Brain microvascular endothelial cell (primary cell): ENCODE measurements around the gene TPP1.
A peak's percentile ranks its signal among the peaks of the same experiment; 100 is the strongest.

Experiments used
- DNase-seq: peaks from one replicate; pipeline ENCODE4 v3.0.0-alpha.2; 2020
- H3K27ac ChIP-seq: fragments of 250-450 bp; sonication (Bioruptor Pico); 2 replicates; pipeline ENCODE4 v1.5.1; 2020; ENCODE audit warnings: mild to moderate bottlenecking, moderate library complexity
- H3K27me3 ChIP-seq: fragments of 250-450 bp; sonication (Bioruptor Pico); replicated peaks from 2 replicates; pipeline ENCODE4 v1.5.1; 2020; ENCODE audit warnings: mild to moderate bottlenecking
- H3K36me3 ChIP-seq: fragments of 250-450 bp; sonication (Bioruptor Pico); replicated peaks from 2 replicates; pipeline ENCODE4 v1.5.1; 2020; ENCODE audit warnings: mild to moderate bottlenecking
- H3K4me3 ChIP-seq: 2 replicates; pipeline ENCODE4 v1.5.1; 2011; ENCODE audit warnings: low read depth, mild to moderate bottlenecking, control low read depth, low read length, moderate library complexity
- in situ Hi-C: cut with HindIII; loops from 2 replicates; pipeline ENCODE4 v1.10.0; 2017; ENCODE audit warnings: low sequenced_read_pairs, low pct_ligation_motif_present
- TF ChIP-seq, protein P1 (sequence below): IDR thresholded peaks from 2 replicates; pipeline ENCODE4 v1.5.1; 2011; ENCODE audit warnings: low read depth, mild to moderate bottlenecking, moderate library complexity, low read length, control low read depth, inconsistent platforms; ENCODE audit errors: missing control alignments

TPP1 gene

DNA sequence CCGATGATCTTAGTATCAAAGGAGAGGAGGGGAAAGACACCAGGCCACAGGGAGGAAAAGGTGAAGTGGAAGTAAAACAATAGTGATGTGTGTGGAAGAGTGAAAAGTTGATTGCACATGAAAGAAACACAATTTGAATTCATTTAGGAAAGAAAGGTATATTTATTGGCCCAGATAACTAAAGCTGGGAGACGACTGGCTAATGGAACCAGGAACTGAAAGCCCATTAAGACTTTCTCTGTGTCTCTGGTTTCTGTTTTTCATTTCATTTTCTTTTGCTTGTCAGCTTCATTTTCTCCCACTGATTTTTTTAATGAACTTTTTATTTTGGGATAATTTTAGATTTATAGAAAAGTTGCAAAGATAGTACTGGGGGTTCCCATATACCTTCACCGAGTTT, 41.5 kb upstream of the TPP1 start:
- in situ Hi-C loops, result no loop called here

DNA sequence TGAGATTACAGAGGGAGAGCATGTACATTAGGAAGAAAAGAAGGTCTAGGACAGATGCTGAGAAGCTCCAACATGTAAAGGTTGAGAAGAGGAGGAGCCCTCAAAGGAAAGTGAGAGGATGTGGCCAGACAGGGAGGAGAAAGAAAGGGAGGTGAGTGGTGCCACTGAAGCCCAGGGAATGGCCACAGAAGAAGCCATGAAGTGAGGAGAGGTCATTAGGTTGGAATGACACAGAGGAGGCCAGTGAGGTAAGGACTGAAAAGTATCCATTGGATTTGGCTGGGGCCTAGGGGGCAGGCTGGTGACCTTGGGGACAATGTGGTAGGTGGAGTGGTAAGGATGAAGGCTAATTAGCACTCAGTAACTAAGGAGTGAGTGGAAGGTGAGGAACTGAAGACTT, 39.4 kb upstream of the TPP1 start:
- TF ChIP-seq, protein P1, sequence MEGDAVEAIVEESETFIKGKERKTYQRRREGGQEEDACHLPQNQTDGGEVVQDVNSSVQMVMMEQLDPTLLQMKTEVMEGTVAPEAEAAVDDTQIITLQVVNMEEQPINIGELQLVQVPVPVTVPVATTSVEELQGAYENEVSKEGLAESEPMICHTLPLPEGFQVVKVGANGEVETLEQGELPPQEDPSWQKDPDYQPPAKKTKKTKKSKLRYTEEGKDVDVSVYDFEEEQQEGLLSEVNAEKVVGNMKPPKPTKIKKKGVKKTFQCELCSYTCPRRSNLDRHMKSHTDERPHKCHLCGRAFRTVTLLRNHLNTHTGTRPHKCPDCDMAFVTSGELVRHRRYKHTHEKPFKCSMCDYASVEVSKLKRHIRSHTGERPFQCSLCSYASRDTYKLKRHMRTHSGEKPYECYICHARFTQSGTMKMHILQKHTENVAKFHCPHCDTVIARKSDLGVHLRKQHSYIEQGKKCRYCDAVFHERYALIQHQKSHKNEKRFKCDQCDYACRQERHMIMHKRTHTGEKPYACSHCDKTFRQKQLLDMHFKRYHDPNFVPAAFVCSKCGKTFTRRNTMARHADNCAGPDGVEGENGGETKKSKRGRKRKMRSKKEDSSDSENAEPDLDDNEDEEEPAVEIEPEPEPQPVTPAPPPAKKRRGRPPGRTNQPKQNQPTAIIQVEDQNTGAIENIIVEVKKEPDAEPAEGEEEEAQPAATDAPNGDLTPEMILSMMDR, result no peak
- Histone ChIP-seq H3K27ac (no peak overlapping the region), H3K27me3 (peaks cover 30% of the 10 kb centered on the region), H3K36me3 (no peaks in the 10 kb centered on the region), H3K4me3 (no peak overlapping the region)
- in situ Hi-C loops, result no loop called here
- no peak for DNase-seq

More for the DNA sequence above, 41.5 kb upstream of the TPP1 start:
- Histone ChIP-seq H3K27me3 (peaks cover 14% of the 10 kb centered on the region), H3K27ac (no peak overlapping the region), H3K4me3 (no peak overlapping the region), H3K36me3 (no peaks in the 10 kb centered on the region)
- DNase-seq, result no peak
- TF ChIP-seq, protein P1, result no peak

DNA sequence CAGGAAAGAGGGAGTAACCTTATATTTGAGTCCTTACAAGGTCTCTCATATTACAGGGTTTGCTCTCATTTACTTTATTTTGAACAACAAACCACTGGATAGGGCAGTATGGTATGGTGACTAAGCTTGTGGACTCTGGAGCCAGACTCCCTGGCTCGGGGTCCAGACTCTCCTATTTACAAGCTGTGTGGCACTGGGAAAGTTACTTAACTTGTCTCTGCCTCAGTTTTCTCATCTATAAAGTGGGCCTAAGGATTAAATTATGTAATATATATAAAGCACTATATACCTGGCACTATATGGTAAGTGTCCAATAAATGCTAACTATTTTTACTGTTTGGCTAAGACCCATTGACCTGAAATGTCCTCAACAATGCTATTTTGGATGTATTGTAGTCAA, 38.1 kb upstream of the TPP1 start:
- Histone ChIP-seq H3K27me3 (peaks cover 39% of the 10 kb centered on the region), H3K27ac (no peak overlapping the region), H3K4me3 (no peak overlapping the region), H3K36me3 (no peaks in the 10 kb centered on the region)
- TF ChIP-seq, protein P1, result no peak
- DNase-seq, result no peak
- in situ Hi-C loops, result no loop called here

DNA sequence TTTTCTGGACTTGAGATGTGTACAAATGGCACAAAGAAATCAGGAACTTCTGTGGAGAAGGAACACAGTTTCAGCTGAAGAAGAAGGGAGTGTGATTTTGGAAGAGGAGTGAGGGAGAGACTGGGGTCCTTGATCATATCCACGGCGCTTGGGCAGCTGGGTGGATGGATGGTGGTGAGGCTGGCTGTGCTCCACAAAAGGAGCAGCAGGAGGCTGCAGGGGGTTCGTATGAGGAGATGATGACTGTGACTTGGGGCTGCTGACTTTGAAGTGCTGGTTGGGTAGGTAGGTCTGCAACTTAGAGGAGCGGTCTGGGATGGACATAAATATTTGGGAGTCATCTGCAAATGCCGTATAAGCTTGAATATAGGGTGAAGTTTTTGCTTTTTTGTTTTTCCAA, 37.7 kb upstream of the TPP1 start:
- Histone ChIP-seq H3K27me3 (peaks cover 42% of the 10 kb centered on the region), H3K36me3 (no peaks in the 10 kb centered on the region), H3K27ac (no peak overlapping the region), H3K4me3 (no peak overlapping the region)
- TF ChIP-seq, protein P1, result no peak
- no peak for DNase-seq
- in situ Hi-C loops, result no loop called here

DNA sequence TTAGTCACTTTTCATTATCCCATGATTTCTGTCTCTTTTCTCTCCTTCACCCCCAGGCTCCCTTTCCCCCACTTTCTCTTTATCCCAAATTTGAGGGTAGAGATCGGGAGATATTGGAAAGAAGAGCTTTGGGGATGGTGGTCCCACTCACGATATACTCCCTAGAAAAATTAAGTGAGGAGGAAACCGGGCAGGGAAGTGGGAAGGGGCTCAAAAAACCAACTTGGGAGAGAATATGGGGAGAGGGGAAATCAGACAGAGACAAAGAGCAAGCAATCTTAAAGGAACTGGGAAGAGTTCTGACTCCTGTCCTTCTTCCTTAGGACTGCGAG, 37.3 kb upstream of the TPP1 start:
- DNase-seq, result no peak
- H3K27ac ChIP-seq, result no peak overlapping the region
- no peaks in the 10 kb centered on the region for H3K36me3 ChIP-seq
- in situ Hi-C loops, result no loop called here
- no peak overlapping the region for H3K4me3 ChIP-seq
- peaks cover 42% of the 10 kb centered on the region for H3K27me3 ChIP-seq
- TF ChIP-seq, protein P1, result no peak

DNA sequence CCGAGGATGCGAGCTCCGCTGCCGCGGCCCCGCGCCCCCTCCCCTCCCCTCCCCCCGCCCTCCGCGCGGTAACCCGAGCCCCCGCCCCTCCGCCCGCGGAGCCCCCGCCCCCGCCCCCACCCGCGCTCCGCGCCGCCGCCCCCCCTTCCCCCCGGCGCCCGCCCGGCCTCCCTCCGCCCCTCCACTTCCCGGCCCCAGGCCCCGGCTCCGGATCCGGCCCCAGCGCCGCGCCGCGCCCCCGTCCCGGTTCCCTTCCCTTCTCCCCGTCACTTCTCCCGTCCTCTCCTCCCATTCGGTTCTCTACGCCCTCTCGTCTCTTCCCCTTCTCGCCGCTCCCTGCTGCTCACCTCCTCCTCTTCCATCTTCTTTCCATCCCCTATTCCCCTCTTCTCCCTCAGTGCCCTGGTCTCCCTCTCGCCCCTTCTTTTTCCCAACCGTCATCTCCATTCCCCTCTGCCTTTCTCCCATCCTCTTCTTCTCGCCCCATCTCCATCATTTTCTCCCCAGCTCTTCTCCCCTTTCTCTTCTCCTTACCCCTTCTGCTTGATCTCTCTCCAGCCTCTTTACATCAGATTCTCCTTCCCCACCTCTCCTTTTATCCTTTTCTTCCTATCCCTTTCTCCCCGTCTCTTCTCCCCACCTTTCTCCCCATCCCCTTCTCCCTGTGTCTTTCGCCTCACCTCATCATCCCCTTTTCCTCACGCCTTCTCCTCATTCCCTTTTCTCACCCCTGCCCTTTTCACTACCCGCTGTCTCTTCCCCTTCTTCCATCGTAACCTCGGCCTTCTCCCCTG, 36.8 kb upstream of the TPP1 start, which contains the start of gene DCHS1:
Gene DCHS1 (minus strand): TSS at position 20 of the 794 bp plus-strand sequence. CDS start 14,196 bp downstream, outside the sequence.
- peak within 1 kb of the TSS; percentile 27 for H3K4me3 ChIP-seq
- in situ Hi-C loops, result no loop called here
- peaks cover 42% of the 10 kb centered on the region for H3K27me3 ChIP-seq
- H3K36me3 ChIP-seq, result no peaks in the 10 kb centered on the region
- no peak within 1 kb of the TSS for H3K27ac ChIP-seq
- DNase-seq, result no peak
- TF ChIP-seq, protein P1, result no peak
